Transverse colon (tissue), 3 donors: ENCODE measurements around the gene LMCD1.

Experiments
- CTCF ChIP-seq, 5 experiments: fragments of 200-600 bp in 3 of 5; fragments of 450-650 bp in 2 of 5; sonication (generic) in 3 of 5; IDR thresholded peaks; 1 replicate in 2 of 5; 2 replicates in 3 of 5; pipeline ENCODE4 v1.5.1; 2016 to 2017; ENCODE audit warnings: antibody characterized with exemption in 5 of 5, inconsistent platforms in 3 of 5, mild to moderate bottlenecking in 2 of 5, moderate library complexity in 1 of 5
- POLR2A ChIP-seq: fragments of 450-650 bp; IDR thresholded peaks from one replicate; pipeline ENCODE4 v1.6.1; 2016; ENCODE audit warnings: antibody characterized with exemption, mild to moderate bottlenecking, moderate library complexity

- no peak for TF ChIP-seq CTCF (IDR thresholded peaks at IDR 0.05)
- no peak for TF ChIP-seq POLR2A
Observed at GRCh38 chr3:8576436-8576835, 74.8 kb downstream of the LMCD1 start.
